Measurements from ENCODE around the gene IRF3. TPM values are rescaled to one million over a fixed set of nuclear protein-coding genes. Genes with fewer than 3 reads are reported as not detected.

IRF3 gene
- total and polyA plus RNA-seq, 10 of the 15 experiments (the other 5 are each of a cell fraction or from before 2014, with no cell fraction given), result 5.5 to 110 (median 63.4) TPM

DNA sequence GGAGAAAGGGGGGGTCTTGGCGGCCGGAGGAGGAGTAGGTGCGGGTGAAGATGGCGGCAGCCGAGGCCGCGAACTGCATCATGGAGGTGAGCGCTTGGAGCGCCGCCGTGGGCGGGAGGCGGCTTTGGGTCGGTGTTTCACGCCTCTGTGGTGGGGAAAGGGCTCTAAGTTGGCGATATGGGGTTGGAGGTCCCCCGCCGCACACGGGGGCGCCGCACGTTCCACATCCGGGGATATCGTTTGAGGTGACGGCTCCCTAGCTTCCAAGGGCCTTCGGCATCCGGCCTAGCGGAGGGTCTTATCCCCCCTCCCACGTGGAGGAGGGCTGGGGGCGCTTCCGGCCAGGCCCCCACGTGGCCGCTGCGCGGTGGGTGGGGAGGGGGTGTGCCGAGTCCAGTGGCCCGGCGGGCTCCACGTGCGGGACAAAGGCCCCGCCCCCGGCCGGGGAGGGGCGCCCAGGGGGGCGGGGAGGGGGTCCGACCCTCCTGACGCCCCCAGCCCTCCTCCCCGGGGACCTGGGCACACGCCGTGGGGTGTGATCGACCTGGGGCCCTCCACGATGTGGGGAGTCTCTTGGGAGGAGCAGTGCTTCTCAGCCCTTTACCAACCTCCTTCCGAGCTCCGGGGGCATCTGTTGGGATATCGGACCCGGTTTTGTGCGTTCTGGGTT lies 11.7 kb upstream of the IRF3 start, which contains the start of gene PRMT1 (continued):
- TF ChIP-seq RB1 (IDR thresholded peaks at IDR 0.05; ENCODE audit: borderline replicate concordance) (peak; percentile 84; the same call in 1 of the 2 replicates), CUX1 (IDR thresholded peaks at IDR 0.05; ENCODE audit: insufficient replicate concordance, low read depth, low read length) (no peak), KAT2A (conservative IDR thresholded peaks at IDR 0.05; ENCODE audit: control insufficient read depth, low read depth, low read length) (no peak), ASH2L (IDR thresholded peaks at IDR 0.05; ENCODE audit: borderline replicate concordance, low read depth) (no peak), SKIL (IDR thresholded peaks at IDR 0.05; ENCODE audit: low read depth, poor library complexity, severe bottlenecking) (no peak), HDGF (IDR thresholded peaks at IDR 0.05) (no peak), RAD51 (IDR thresholded peaks at IDR 0.05) (no peak), HDAC6 (IDR thresholded peaks at IDR 0.05; ENCODE audit: unreplicated experiment) (peak; percentile 24), ZNF24 (IDR thresholded peaks at IDR 0.05) (no peak), CTCF (IDR thresholded peaks at IDR 0.05 in 2 of 3, conservative IDR thresholded peaks at IDR 0.05 in 1 of 3; ENCODE audit: control insufficient read depth in 2 of 3, extremely low read depth in 1 of 3, insufficient read depth in 1 of 3, low read depth in 3 of 3, low read length in 3 of 3) (0 out of 6 replicates have a peak, but pooled peaks of 1 of the 3 experiments have one; percentile 10), POLR2AphosphoS2 (IDR thresholded peaks at IDR 0.05; ENCODE audit: low read depth, low read length) (0 out of 2 replicates have a peak, but pooled peaks have one; percentile 59), DPF2 (IDR thresholded peaks at IDR 0.05) (no peak; the same call in 1 of the 2 replicates)
- TF ChIP-seq, protein P1, sequence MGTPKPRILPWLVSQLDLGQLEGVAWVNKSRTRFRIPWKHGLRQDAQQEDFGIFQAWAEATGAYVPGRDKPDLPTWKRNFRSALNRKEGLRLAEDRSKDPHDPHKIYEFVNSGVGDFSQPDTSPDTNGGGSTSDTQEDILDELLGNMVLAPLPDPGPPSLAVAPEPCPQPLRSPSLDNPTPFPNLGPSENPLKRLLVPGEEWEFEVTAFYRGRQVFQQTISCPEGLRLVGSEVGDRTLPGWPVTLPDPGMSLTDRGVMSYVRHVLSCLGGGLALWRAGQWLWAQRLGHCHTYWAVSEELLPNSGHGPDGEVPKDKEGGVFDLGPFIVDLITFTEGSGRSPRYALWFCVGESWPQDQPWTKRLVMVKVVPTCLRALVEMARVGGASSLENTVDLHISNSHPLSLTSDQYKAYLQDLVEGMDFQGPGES (IDR thresholded peaks at IDR 0.05), result no peak
- TF ChIP-seq, protein P2, sequence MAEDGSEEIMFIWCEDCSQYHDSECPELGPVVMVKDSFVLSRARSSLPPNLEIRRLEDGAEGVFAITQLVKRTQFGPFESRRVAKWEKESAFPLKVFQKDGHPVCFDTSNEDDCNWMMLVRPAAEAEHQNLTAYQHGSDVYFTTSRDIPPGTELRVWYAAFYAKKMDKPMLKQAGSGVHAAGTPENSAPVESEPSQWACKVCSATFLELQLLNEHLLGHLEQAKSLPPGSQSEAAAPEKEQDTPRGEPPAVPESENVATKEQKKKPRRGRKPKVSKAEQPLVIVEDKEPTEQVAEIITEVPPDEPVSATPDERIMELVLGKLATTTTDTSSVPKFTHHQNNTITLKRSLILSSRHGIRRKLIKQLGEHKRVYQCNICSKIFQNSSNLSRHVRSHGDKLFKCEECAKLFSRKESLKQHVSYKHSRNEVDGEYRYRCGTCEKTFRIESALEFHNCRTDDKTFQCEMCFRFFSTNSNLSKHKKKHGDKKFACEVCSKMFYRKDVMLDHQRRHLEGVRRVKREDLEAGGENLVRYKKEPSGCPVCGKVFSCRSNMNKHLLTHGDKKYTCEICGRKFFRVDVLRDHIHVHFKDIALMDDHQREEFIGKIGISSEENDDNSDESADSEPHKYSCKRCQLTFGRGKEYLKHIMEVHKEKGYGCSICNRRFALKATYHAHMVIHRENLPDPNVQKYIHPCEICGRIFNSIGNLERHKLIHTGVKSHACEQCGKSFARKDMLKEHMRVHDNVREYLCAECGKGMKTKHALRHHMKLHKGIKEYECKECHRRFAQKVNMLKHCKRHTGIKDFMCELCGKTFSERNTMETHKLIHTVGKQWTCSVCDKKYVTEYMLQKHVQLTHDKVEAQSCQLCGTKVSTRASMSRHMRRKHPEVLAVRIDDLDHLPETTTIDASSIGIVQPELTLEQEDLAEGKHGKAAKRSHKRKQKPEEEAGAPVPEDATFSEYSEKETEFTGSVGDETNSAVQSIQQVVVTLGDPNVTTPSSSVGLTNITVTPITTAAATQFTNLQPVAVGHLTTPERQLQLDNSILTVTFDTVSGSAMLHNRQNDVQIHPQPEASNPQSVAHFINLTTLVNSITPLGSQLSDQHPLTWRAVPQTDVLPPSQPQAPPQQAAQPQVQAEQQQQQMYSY (CRISPR knock-in tag; IDR thresholded peaks at IDR 0.05), result no peak
